HUES64 (cell line): Measurements from ENCODE around the gene USP32.
"Not testable (repeated sequence)": the region's sequence is repeated elsewhere in the genome, so short reads cannot be mapped to it uniquely, and the experiment has no call there.

Experiments used
- H3K27ac ChIP-seq: 2 replicates; pipeline ENCODE4 v1.7.0; 2013; ENCODE audit warnings: low read depth, low read length, inconsistent platforms
- H3K27me3 ChIP-seq: 2 replicates; pipeline ENCODE4 v1.6.1; 2013; ENCODE audit warnings: mild to moderate bottlenecking, low read length; ENCODE audit not compliant: insufficient read depth
- H3K36me3 ChIP-seq: 2 replicates; pipeline ENCODE4 v1.6.1; 2013; ENCODE audit warnings: mild to moderate bottlenecking, low read length; ENCODE audit not compliant: insufficient read depth
- H3K4me1 ChIP-seq: 2 replicates; pipeline ENCODE4 v1.6.1; 2013; ENCODE audit warnings: mild to moderate bottlenecking, low read length, moderate library complexity; ENCODE audit not compliant: insufficient read depth
- H3K4me3 ChIP-seq: 2 replicates; pipeline ENCODE4 v1.5.1; 2013; ENCODE audit warnings: mild to moderate bottlenecking, low read length, moderate library complexity
- H3K9ac ChIP-seq: 2 replicates; pipeline ENCODE4 v1.6.1; 2013; ENCODE audit warnings: mild to moderate bottlenecking, low read depth, low read length
- H3K9me3 ChIP-seq: 2 replicates; pipeline ENCODE4 v1.6.1; 2013; ENCODE audit warnings: low read depth, low read length; ENCODE audit not compliant: insufficient read depth
- WGBS: fragments of 150-250, 120-280 bp; methylation state at CpG from one replicate; pipeline ENCODE4 v1.1.7; 2013; ENCODE audit warnings: missing lambda C conversion rate; 5-methylcytosine and 5-hydroxymethylcytosine counted together

USP32 gene

DNA sequence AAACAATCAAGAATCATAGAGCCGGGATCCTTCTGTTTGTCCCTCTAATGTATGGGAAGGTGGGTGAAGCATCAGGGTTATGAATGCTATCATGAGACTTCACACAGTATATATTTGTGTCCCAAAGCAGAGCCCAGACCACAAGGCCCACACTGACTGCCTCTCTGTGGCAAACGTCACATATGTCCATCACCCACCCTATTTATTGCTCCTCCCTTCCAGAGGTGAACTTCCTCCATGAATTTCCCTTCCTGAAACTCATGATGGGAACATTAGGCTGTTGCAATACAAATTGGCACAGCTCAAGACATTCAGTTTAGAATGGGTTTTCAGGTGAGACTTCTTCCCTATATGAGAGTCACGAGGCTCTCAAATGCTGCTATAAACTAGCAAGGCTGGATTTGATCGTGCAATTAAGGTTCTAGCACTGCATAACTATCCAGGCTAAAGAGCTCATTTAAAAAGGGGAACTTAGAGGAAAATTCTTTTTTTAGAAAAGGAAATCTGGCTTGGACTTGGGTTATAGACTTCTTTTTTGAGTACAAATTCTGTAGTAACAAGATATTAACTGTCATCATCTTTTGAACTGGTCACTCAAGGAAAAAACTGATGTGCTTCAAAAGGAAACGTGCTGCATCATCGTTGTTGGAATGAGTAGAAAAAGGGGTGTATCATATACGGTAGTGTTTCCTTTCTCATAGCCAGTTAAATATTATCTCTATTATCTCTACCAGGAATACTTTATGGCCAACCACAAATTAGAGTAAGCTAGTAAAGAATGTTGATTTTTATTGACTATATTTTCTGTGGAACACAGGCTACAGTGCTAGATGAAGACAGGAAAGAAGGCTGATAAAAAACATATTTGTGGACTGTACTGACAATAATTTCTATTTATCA, 204.8 kb downstream of the USP32 start:
- H3K9ac ChIP-seq: not testable (repeated sequence)

DNA sequence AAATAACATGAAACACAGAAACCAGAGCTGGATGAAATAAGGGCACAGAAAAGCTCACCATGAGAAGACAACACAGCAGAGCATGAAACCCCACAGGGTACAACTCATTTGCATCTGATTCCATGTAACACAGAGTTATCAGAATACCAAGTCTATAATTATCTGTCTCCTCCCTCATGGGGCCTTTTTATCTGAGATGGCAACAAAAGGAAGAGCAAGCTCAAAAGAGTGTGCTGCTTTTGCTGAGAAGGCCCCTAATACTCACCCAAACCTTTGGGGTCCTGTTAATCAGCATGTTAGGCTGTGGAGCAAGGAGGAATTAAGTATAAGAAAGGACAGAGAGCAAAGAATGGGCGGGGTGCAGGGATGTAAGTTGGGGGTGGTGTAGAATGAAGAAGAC, 205.6 kb downstream of the USP32 start:
- H3K36me3 ChIP-seq: peaks cover 88% of the 10 kb centered on the region
- H3K27ac ChIP-seq, H3K4me3 ChIP-seq, H3K9me3 ChIP-seq, H3K27me3 ChIP-seq, H3K9ac ChIP-seq, H3K4me1 ChIP-seq: not testable (repeated sequence)
- WGBS: 87% methylated on average over 1 of the region's 1 CpG

More for the DNA sequence above, 204.8 kb downstream of the USP32 start:
- H3K27ac ChIP-seq, H3K4me3 ChIP-seq, H3K9me3 ChIP-seq, H3K27me3 ChIP-seq, H3K4me1 ChIP-seq: not testable (repeated sequence)
- peaks cover 86% of the 10 kb centered on the region for H3K36me3 ChIP-seq
- 90% methylated on average over 5 of the region's 7 CpGs for WGBS

GRCh38 chr17:60180380-60180779, 211.6 kb downstream of the USP32 start:
- H3K9ac ChIP-seq, H3K9me3 ChIP-seq, H3K4me1 ChIP-seq, H3K27ac ChIP-seq, H3K4me3 ChIP-seq, H3K27me3 ChIP-seq: not testable (repeated sequence)
- H3K36me3 ChIP-seq: peaks cover 68% of the 10 kb centered on the region
- 100% methylated on average over 1 of the region's 1 CpG for WGBS

GRCh38 chr17:60178180-60178579, 213.8 kb downstream of the USP32 start:
- WGBS: 91% methylated on average over 1 of the region's 2 CpGs
- not testable (repeated sequence) for H3K9ac ChIP-seq, H3K27me3 ChIP-seq, H3K27ac ChIP-seq, H3K9me3 ChIP-seq, H3K4me3 ChIP-seq, H3K4me1 ChIP-seq
- H3K36me3 ChIP-seq: peaks cover 50% of the 10 kb centered on the region

DNA sequence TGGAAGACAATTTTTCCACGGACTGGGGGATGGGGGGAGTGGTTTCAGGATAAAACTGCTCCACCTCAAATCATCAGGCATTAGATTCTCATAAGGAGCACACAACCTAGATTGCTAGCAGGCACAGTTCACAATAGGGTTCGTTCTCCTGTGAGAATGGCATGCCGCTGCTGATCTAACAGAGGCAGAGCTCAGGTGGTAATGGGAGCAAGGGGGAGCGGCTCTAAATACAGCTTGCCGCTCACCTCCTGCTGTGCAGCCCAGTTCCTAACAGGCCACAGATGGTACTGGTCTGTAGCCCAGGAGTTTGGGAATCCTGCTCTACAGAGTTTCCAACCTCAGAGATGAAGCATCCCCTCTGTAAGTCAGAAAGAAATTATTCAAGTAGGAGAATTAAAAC, 215.2 kb downstream of the USP32 start:
- H3K9me3 ChIP-seq, H3K4me1 ChIP-seq, H3K9ac ChIP-seq, H3K27ac ChIP-seq, H3K27me3 ChIP-seq, H3K4me3 ChIP-seq: not testable (repeated sequence)
- H3K36me3 ChIP-seq: peaks cover 37% of the 10 kb centered on the region
- 80% methylated on average over 4 of the region's 5 CpGs for WGBS

DNA sequence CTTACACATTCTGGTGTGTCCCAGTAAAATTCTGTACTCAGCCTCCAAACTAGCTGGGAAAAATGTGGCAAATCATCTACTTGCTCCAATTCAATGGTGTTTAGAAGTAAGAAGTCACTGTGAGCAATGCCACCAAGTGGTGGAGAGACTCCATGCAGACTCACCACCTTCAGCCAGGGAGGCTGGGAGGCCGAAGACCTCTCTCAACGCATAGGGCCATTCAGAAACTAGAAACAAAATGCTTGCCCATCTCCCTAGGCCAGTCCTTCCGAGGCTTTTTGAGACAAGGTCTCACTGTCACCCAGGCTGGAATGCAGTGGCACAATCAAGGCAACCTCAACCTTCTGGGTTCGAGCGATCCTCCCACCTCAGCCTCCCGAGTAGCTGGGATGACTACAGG, 217.2 kb downstream of the USP32 start:
- H3K36me3 ChIP-seq: peaks cover 22% of the 10 kb centered on the region
- not testable (repeated sequence) for H3K4me3 ChIP-seq, H3K9ac ChIP-seq, H3K27ac ChIP-seq, H3K27me3 ChIP-seq, H3K9me3 ChIP-seq, H3K4me1 ChIP-seq
- 92% methylated on average over 6 of the region's 6 CpGs for WGBS

GRCh38 chr17:60174035-60174434, 217.9 kb downstream of the USP32 start:
- Histone ChIP-seq H3K9me3 (no peaks in the 10 kb centered on the region), H3K4me1 (no peaks in the 10 kb centered on the region), H3K4me3 (no peak overlapping the region), H3K27me3 (no peaks in the 10 kb centered on the region), H3K36me3 (peaks cover 18% of the 10 kb centered on the region), H3K9ac (no peak overlapping the region), H3K27ac (no peak overlapping the region)
- WGBS: 86% methylated on average over 3 of the region's 3 CpGs

GRCh38 chr17:60173304-60173819, 218.6 kb downstream of the USP32 start:
- Histone ChIP-seq H3K4me3 (no peak overlapping the region), H3K36me3 (peaks cover 11% of the 10 kb centered on the region), H3K27me3 (no peaks in the 10 kb centered on the region), H3K27ac (no peak overlapping the region), H3K9me3 (no peaks in the 10 kb centered on the region), H3K4me1 (no peaks in the 10 kb centered on the region), H3K9ac (no peak overlapping the region)
- WGBS: 92% methylated on average over 2 of the region's 2 CpGs

- Histone ChIP-seq H3K9ac (no peak overlapping the region), H3K4me1 (no peaks in the 10 kb centered on the region), H3K4me3 (no peak overlapping the region), H3K36me3 (no peaks in the 10 kb centered on the region), H3K9me3 (no peaks in the 10 kb centered on the region), H3K27me3 (no peaks in the 10 kb centered on the region), H3K27ac (no peak overlapping the region)
- WGBS: 91% methylated on average over 8 of the region's 8 CpGs
Observed at GRCh38 chr17:60171753-60172079, 220.2 kb downstream of the USP32 start.

- Histone ChIP-seq H3K9ac (no peak overlapping the region), H3K36me3 (no peaks in the 10 kb centered on the region), H3K9me3 (no peaks in the 10 kb centered on the region), H3K27ac (no peak overlapping the region), H3K27me3 (no peaks in the 10 kb centered on the region), H3K4me3 (no peak overlapping the region), H3K4me1 (no peaks in the 10 kb centered on the region)
- WGBS: 74% methylated on average over 7 of the region's 8 CpGs
Observed at GRCh38 chr17:60170835-60171752, 220.8 kb downstream of the USP32 start.
